Adrenal gland (tissue), 12 donors: ENCODE results near the gene CUEDC2. TPM values are rescaled to one million over a fixed set of nuclear protein-coding genes. Genes with fewer than 3 reads are reported as not detected.

Experiments used
- DNase-seq, 7 donors: peaks; one replicate each; pipeline ENCODE4 v3.0.0-alpha.2; 2019 to 2020
- H3K27ac ChIP-seq, 5 donors: fragments of 200-600 bp; sonication (generic) in 4 of 5; 1 replicate in 3 of 5; 2 replicates in 2 of 5; pipeline versions ENCODE4 v1.5.1 to v1.8.0; 2016 to 2020; ENCODE audit warnings: mild to moderate bottlenecking in 1 of 5
- H3K27me3 ChIP-seq: fragments of 200-600 bp; 2 replicates; pipeline ENCODE4 v1.8.0; 2021
- H3K36me3 ChIP-seq, 2 donors: fragments of 200-600 bp; replicated peaks in 1 of 2; 1 replicate in 1 of 2; 2 replicates in 1 of 2; pipeline versions ENCODE4 v1.5.1 to v1.8.0; 2018 to 2022
- H3K4me1 ChIP-seq, 2 donors: fragments of 200-600 bp; replicated peaks in 1 of 2; 1 replicate in 1 of 2; 2 replicates in 1 of 2; pipeline versions ENCODE4 v1.5.1 to v1.8.0; 2018 to 2021
- H3K4me3 ChIP-seq, 4 donors: fragments of 200-600 bp; sonication (generic) in 3 of 4; one replicate each; pipeline ENCODE4 v1.5.1; 2016 to 2018
- H3K9me3 ChIP-seq, 3 donors: fragments of 200-600 bp; sonication (generic) in 1 of 3; replicated peaks in 1 of 3; 1 replicate in 2 of 3; 2 replicates in 1 of 3; pipeline versions ENCODE4 v1.5.1 to v1.8.0; 2016 to 2021
- POLR2A ChIP-seq, 2 donors: fragments of 450-650 bp; IDR thresholded peaks; one replicate each; pipeline ENCODE4 v1.6.1; 2017; ENCODE audit warnings: antibody characterized with exemption in 2 of 2, mild to moderate bottlenecking in 2 of 2, moderate library complexity in 1 of 2
- WGBS, 4 donors: extraction: QIAGEN DNeasy Blood & Tissue Kit in 2 of 4; methylation state at CpG; one replicate each; pipeline versions ENCODE4 v1.1.5 to v1.1.7; 2013 to 2017; 5-methylcytosine and 5-hydroxymethylcytosine counted together
- intact Hi-C, 2 donors: fragments of 100-400 bp; cut with DNase I; formaldehyde crosslinking; loops; one replicate each; pipeline versions ENCODE4 v1.14.1 to v1.15.0; 2022 to 2023
- polyA plus RNA-seq, 3 donors: library from polyadenylated mRNA; stranded (reverse); fragments of 200-250 nt in 2 of 3; fragments of 350-450 nt in 1 of 3; fragmentation: Illumina TruSeq in 1 of 3; extraction: RNeasy Lipid Tissue Mini Kit (QIAGEN cat#74804) in 1 of 3; gene quantifications; one replicate each; pipeline ENCODE4 v1.2.3, GENCODE V29; 2013 to 2014
- total RNA-seq, 9 donors: library from RNA; depleted of rRNA in 4 of 9; stranded (reverse); fragments of >200 nt in 4 of 9; fragments of 120-200 nt in 1 of 9; fragmentation: NEBNext Ultra II Directional in 1 of 9; extraction: Animal tissue kit (Norgen Biotek cat#: 25700) in 1 of 9; gene quantifications; one replicate each; pipeline versions ENCODE4 v1.1.0 to v1.2.4, GENCODE V29; 2013 to 2023
- TF ChIP-seq, protein P1 (sequence below), 6 experiments: fragments of 450-650 bp in 4 of 6; fragments of 200-600 bp in 2 of 6; sonication (generic) in 1 of 6; IDR thresholded peaks; 1 replicate in 5 of 6; 2 replicates in 1 of 6; pipeline versions ENCODE4 v1.5.1 to v1.8.0; 2016 to 2021; ENCODE audit warnings: antibody characterized with exemption in 6 of 6, mild to moderate bottlenecking in 2 of 6, moderate library complexity in 1 of 6
- donor health status: healthy with polysubstance abuse.
- donor health status: Bipolar disorder and iron deficiency.
- donor health status: DM: yes; HTN: yes; CAD: no.
- donor health status: DM: no; HTN: no; CAD: no.
- donor health status: DM: no; HTN: no; CAD: no.
- donor health status: DM: yes; HTN: yes; CAD: no.

The CUEDC2 gene
- total and polyA plus RNA-seq, 12 donors = 70.2 to 115 (median 79.7) TPM

- Histone ChIP-seq H3K27ac (no peak overlapping the region), H3K36me3 (peaks cover 0 to 4% of the 10 kb centered on the region in 2 donors), H3K4me1 (peaks cover 8 to 19% of the 10 kb centered on the region in 2 donors), H3K4me3 (no peak overlapping the region), H3K27me3 (no peaks in the 10 kb centered on the region), H3K9me3 (no peaks in the 10 kb centered on the region)
- no peak for DNase-seq
- 61 to 83% (median 73%) methylated on average over 5 to 8 of the region's 8 CpGs for WGBS, 4 donors
- TF ChIP-seq POLR2A (IDR thresholded peaks at IDR 0.05) = no peak
- TF ChIP-seq, protein P1, sequence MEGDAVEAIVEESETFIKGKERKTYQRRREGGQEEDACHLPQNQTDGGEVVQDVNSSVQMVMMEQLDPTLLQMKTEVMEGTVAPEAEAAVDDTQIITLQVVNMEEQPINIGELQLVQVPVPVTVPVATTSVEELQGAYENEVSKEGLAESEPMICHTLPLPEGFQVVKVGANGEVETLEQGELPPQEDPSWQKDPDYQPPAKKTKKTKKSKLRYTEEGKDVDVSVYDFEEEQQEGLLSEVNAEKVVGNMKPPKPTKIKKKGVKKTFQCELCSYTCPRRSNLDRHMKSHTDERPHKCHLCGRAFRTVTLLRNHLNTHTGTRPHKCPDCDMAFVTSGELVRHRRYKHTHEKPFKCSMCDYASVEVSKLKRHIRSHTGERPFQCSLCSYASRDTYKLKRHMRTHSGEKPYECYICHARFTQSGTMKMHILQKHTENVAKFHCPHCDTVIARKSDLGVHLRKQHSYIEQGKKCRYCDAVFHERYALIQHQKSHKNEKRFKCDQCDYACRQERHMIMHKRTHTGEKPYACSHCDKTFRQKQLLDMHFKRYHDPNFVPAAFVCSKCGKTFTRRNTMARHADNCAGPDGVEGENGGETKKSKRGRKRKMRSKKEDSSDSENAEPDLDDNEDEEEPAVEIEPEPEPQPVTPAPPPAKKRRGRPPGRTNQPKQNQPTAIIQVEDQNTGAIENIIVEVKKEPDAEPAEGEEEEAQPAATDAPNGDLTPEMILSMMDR (IDR thresholded peaks at IDR 0.05) = no peak
- intact Hi-C loops = no loop called here
Observed at GRCh38 chr10:102429468-102429867, 2.9 kb downstream of the CUEDC2 start.

DNA sequence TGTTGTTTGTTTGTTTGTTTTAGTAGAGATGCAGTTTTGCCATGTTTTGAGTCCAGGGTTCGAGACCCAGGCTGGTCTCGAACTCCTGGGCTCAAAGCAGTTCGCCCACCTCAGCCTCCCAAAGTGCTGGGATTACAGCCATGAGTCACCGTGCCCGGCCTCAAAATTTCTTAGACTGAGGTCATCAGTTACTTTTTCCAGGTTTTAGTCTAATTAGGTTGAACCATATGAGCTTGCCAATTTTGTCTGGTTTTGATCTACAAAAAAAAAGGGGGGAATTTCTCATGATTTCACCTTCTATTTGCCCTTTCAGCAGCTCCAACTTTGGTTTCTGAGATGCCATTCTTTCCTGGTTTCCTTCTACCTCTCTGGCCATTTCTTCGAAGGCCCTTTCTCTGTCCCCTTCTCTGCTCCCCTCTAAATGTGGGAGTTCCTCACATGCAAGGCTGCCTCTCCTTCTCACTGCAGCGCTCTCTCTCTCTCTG, 5.5 kb downstream of the CUEDC2 start:
- Histone ChIP-seq H3K4me3 (no peak overlapping the region), H3K36me3 (peaks cover 0 to 20% of the 10 kb centered on the region in 2 donors), H3K27me3 (no peaks in the 10 kb centered on the region), H3K9me3 (no peaks in the 10 kb centered on the region), H3K4me1 (peaks cover 19 to 31% of the 10 kb centered on the region in 2 donors), H3K27ac (no peak overlapping the region)
- TF ChIP-seq, protein P1 (IDR thresholded peaks at IDR 0.05) = no peak
- no peak for TF ChIP-seq POLR2A (IDR thresholded peaks at IDR 0.05)
- 74 to 81% (median 76%) methylated on average over 7 of the region's 7 CpGs for WGBS, 4 donors
- no peak for DNase-seq
- intact Hi-C loops = no loop called here

GRCh38 chr10:102425444-102425843, 6.9 kb downstream of the CUEDC2 start:
- DNase-seq = no peak
- Histone ChIP-seq H3K9me3 (no peaks in the 10 kb centered on the region), H3K27ac (no peak overlapping the region), H3K36me3 (peaks cover 0 to 20% of the 10 kb centered on the region in 2 donors), H3K4me1 (peaks cover 13 to 24% of the 10 kb centered on the region in 2 donors), H3K4me3 (no peak overlapping the region), H3K27me3 (no peaks in the 10 kb centered on the region)
- 79 to 100% (median 89%) methylated on average over 1 of the region's 1 CpG for WGBS, 4 donors
- no peak for TF ChIP-seq POLR2A (IDR thresholded peaks at IDR 0.05)
- TF ChIP-seq, protein P1 (IDR thresholded peaks at IDR 0.05) = no peak
- intact Hi-C loops = no loop called here

DNA sequence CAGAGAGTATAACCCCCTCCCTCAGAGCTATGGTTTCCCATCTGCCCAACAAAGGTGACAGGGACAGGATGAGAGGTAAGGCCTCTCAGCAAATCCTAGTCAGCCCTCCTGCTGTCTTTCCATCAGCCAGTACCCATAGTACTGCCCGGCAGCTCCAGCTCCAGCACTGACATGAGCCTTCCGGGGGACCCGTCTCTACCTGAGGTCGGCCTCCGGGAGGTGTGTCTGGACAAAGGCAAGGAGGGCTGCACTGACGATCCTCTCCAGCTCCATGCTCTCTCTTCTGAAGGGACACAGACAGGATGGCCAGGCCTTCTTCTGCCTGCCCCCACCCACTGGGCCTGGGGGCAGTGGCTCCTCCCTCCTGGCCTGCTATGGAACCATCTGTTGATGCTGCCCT, 7.5 kb downstream of the CUEDC2 start:
- no peaks in the 10 kb centered on the region for H3K9me3 ChIP-seq
- no peak for DNase-seq
- peaks cover 18 to 29% of the 10 kb centered on the region in 2 donors for H3K4me1 ChIP-seq
- intact Hi-C loops = no loop called here
- H3K36me3 ChIP-seq = peaks cover 0 to 20% of the 10 kb centered on the region in 2 donors
- no peaks in the 10 kb centered on the region for H3K27me3 ChIP-seq
- no peak overlapping the region for H3K4me3 ChIP-seq
- H3K27ac ChIP-seq = no peak overlapping the region
- TF ChIP-seq, protein P1 (IDR thresholded peaks at IDR 0.05) = no peak
- no peak for TF ChIP-seq POLR2A (IDR thresholded peaks at IDR 0.05)
- 83 to 92% (median 89%) methylated on average over 6 of the region's 6 CpGs for WGBS, 4 donors
